ENCODE measurements around the gene GPATCH2L.

The GPATCH2L gene

DNA sequence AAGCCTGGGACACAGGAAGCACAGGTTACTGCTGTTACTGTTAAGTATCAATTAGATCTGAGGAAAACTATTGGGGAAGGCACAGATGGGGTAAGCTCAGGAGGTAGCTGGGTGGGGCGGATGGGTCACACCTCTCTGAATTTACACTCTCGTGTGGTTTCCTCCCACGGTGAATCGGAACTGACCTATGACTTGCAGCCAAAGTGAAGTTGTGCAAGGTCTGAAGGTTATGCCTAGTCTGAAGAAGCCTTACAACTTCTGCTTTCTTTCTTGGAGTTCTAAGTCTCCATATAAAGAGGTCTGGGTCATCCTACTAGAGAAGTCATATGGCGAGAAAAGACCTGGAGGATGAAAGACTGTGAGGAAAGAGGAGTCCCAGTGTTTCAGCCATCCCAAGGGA, 25.6 kb upstream of the GPATCH2L start:
- H3K27me3 ChIP-seq (replicated peaks in 2 of 5; ENCODE audit: control insufficient read depth in 4 of 5, insufficient read depth in 5 of 5, low read length in 4 of 5): peaks cover 0 to 22% (median 9%) of the 10 kb centered on the region in 5 experiments
- 84% methylated on average over 5 of the region's 5 CpGs for WGBS (ENCODE audit: insufficient coverage)
- CTCF ChIA-PET: no interaction called here

GRCh38 chr14:76129851-76130576, 21.7 kb upstream of the GPATCH2L start:
- no peak for DNase-seq
- Histone ChIP-seq H3K27me3 (replicated peaks in 2 of 5; ENCODE audit: control insufficient read depth in 4 of 5, insufficient read depth in 5 of 5, low read length in 4 of 5) (peaks cover 6 to 57% (median 13%) of the 10 kb centered on the region in 5 experiments), H3K9me3 (ENCODE audit: control extremely low read depth in 1 of 5, control insufficient read depth in 4 of 5, insufficient read depth in 2 of 5, low read depth in 1 of 5, low read length in 4 of 5) (peaks cover 0 to 4% (median 0%) of the 10 kb centered on the region in 5 experiments), H3K36me3 (ENCODE audit: control insufficient read depth in 4 of 4, insufficient read depth in 4 of 4, low read length in 3 of 4) (no peaks in the 10 kb centered on the region), H3K4me3 (ENCODE audit: control insufficient read depth in 1 of 7, extremely low read depth in 1 of 7, insufficient read depth in 4 of 7, low read depth in 2 of 7, low read length in 6 of 7) (no peak overlapping the region), H3K27ac (ENCODE audit: insufficient read depth in 1 of 2, low read depth in 1 of 2, low read length in 2 of 2, poor library complexity in 1 of 2, severe bottlenecking in 2 of 2) (no peak overlapping the region), H3K4me1 (ENCODE audit: control extremely low read depth in 1 of 4, control insufficient read depth in 4 of 4, insufficient read depth in 4 of 4, low read length in 3 of 4) (no peaks in the 10 kb centered on the region)
- POLR2A ChIA-PET: no interaction called here
- 100% methylated on average over 1 of the region's 3 CpGs for WGBS (ENCODE audit: insufficient coverage)
- CTCF ChIA-PET: no interaction called here

More for the DNA sequence above, 25.6 kb upstream of the GPATCH2L start:
- no peak for DNase-seq
- Histone ChIP-seq H3K4me1 (ENCODE audit: control extremely low read depth in 1 of 4, control insufficient read depth in 4 of 4, insufficient read depth in 4 of 4, low read length in 3 of 4) (no peaks in the 10 kb centered on the region), H3K36me3 (ENCODE audit: control insufficient read depth in 4 of 4, insufficient read depth in 4 of 4, low read length in 3 of 4) (no peaks in the 10 kb centered on the region), H3K9me3 (ENCODE audit: control extremely low read depth in 1 of 5, control insufficient read depth in 4 of 5, insufficient read depth in 2 of 5, low read depth in 1 of 5, low read length in 4 of 5) (peaks cover 0 to 4% (median 0%) of the 10 kb centered on the region in 5 experiments), H3K27ac (ENCODE audit: insufficient read depth in 1 of 2, low read depth in 1 of 2, low read length in 2 of 2, poor library complexity in 1 of 2, severe bottlenecking in 2 of 2) (no peak overlapping the region), H3K4me3 (ENCODE audit: control insufficient read depth in 1 of 7, extremely low read depth in 1 of 7, insufficient read depth in 4 of 7, low read depth in 2 of 7, low read length in 6 of 7) (no peak overlapping the region)
- POLR2A ChIA-PET: no interaction called here

DNA sequence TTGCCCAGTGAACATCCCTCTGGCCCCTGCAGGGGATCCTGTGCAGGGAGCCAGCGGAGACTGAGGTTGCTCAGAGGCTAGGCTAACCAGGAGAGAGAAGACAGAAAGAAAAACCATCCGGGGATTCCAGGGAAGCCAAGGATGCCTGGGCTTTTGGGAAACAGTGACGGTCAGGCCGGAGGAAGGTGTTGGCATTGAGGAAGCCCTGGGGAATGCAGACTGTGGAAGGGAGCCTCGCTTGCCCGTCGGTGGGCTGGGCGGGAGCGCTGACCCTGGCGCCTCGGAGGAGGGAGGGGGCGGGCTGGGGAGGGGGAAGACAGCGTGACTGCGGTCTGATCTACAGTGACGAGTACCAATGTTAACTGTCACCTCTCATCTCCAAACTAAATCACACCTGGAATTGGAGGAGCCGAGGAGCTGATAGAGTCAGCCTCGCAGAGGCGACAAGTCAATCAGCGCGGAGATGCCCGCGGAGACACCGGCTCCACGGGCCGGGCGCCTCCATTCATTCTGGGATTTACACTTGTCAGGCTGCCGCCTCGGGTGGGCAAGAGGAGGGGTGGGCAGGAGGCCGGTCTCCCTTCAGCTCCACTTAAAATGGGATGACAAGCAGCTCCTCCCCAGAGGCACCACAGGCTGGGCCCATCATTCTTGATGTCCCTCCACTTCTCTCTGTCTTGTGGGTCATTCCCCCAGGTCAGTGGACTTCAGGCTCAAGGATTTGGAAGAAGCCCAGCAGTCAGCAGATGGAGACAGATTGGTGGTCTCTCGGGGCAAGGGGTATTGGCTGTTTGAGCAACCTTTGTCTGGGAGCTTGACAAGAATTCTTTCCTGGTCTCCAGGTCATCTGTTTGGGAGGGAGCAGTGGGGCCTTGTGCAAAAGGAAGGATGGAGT, 20.4 kb upstream of the GPATCH2L start:
- 19% methylated on average over 18 of the region's 30 CpGs for WGBS (ENCODE audit: insufficient coverage)
- Histone ChIP-seq H3K27me3 (replicated peaks in 2 of 5; ENCODE audit: control insufficient read depth in 4 of 5, insufficient read depth in 5 of 5, low read length in 4 of 5) (peaks cover 6 to 68% (median 20%) of the 10 kb centered on the region in 5 experiments), H3K4me3 (ENCODE audit: control insufficient read depth in 1 of 7, extremely low read depth in 1 of 7, insufficient read depth in 4 of 7, low read depth in 2 of 7, low read length in 6 of 7) (no peak overlapping the region), H3K4me1 (ENCODE audit: control extremely low read depth in 1 of 4, control insufficient read depth in 4 of 4, insufficient read depth in 4 of 4, low read length in 3 of 4) (no peaks in the 10 kb centered on the region), H3K36me3 (ENCODE audit: control insufficient read depth in 4 of 4, insufficient read depth in 4 of 4, low read length in 3 of 4) (no peaks in the 10 kb centered on the region), H3K27ac (ENCODE audit: insufficient read depth in 1 of 2, low read depth in 1 of 2, low read length in 2 of 2, poor library complexity in 1 of 2, severe bottlenecking in 2 of 2) (no peak overlapping the region), H3K9me3 (ENCODE audit: control extremely low read depth in 1 of 5, control insufficient read depth in 4 of 5, insufficient read depth in 2 of 5, low read depth in 1 of 5, low read length in 4 of 5) (peaks cover 0 to 4% (median 0%) of the 10 kb centered on the region in 5 experiments)
- ChIA-PET POLR2A (no interaction called here), CTCF (no interaction called here)
- no peak for DNase-seq

- CTCF ChIA-PET: no interaction called here
- no peaks in the 10 kb centered on the region for H3K36me3 ChIP-seq (ENCODE audit: control insufficient read depth in 4 of 4, insufficient read depth in 4 of 4, low read length in 3 of 4)
- POLR2A ChIA-PET: no interaction called here
- H3K27ac ChIP-seq (ENCODE audit: insufficient read depth in 1 of 2, low read depth in 1 of 2, low read length in 2 of 2, poor library complexity in 1 of 2, severe bottlenecking in 2 of 2): no peak overlapping the region
- H3K27me3 ChIP-seq (replicated peaks in 2 of 5; ENCODE audit: control insufficient read depth in 4 of 5, insufficient read depth in 5 of 5, low read length in 4 of 5): peaks cover 11 to 82% (median 28%) of the 10 kb centered on the region in 5 experiments
- H3K4me3 ChIP-seq (ENCODE audit: control insufficient read depth in 1 of 7, extremely low read depth in 1 of 7, insufficient read depth in 4 of 7, low read depth in 2 of 7, low read length in 6 of 7): no peak overlapping the region
- peak; percentile 30 to 71 (median 64) for DNase-seq
- WGBS (ENCODE audit: insufficient coverage): 28% methylated on average over 4 of the region's 4 CpGs
- no peaks in the 10 kb centered on the region for H3K4me1 ChIP-seq (ENCODE audit: control extremely low read depth in 1 of 4, control insufficient read depth in 4 of 4, insufficient read depth in 4 of 4, low read length in 3 of 4)
- peaks cover 0 to 2% (median 0%) of the 10 kb centered on the region in 5 experiments for H3K9me3 ChIP-seq (ENCODE audit: control extremely low read depth in 1 of 5, control insufficient read depth in 4 of 5, insufficient read depth in 2 of 5, low read depth in 1 of 5, low read length in 4 of 5)
Measured at GRCh38 chr14:76133103-76133502, 18.6 kb upstream of the GPATCH2L start.

DNA sequence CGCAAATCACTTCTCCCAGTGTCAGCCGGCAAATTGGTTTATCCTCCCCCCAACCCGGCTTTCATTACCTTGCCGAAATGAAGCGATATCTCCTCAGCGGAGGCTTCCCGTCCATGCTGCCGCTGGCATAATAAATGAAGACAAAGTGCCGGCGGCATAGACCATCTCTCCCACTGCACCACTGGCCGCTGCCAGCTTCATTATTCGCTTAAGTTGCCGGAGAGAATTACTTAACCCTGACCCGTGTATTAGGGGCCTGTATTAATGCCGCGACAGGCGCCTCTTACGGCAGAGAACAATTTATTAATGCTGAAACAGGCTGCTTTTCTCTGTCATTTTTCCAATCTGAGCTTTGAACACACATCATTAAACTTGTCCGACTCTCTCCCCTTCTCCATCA, 17.5 kb upstream of the GPATCH2L start:
- peaks cover 11 to 91% (median 32%) of the 10 kb centered on the region in 5 experiments for H3K27me3 ChIP-seq (replicated peaks in 2 of 5; ENCODE audit: control insufficient read depth in 4 of 5, insufficient read depth in 5 of 5, low read length in 4 of 5)
- 94% methylated on average over 19 of the region's 19 CpGs for WGBS (ENCODE audit: insufficient coverage)
- POLR2A ChIA-PET: no interaction called here
- CTCF ChIA-PET: no interaction called here
- peaks cover 0 to 2% (median 0%) of the 10 kb centered on the region in 5 experiments for H3K9me3 ChIP-seq (ENCODE audit: control extremely low read depth in 1 of 5, control insufficient read depth in 4 of 5, insufficient read depth in 2 of 5, low read depth in 1 of 5, low read length in 4 of 5)
- no peak overlapping the region for H3K27ac ChIP-seq (ENCODE audit: insufficient read depth in 1 of 2, low read depth in 1 of 2, low read length in 2 of 2, poor library complexity in 1 of 2, severe bottlenecking in 2 of 2)
- H3K36me3 ChIP-seq (ENCODE audit: control insufficient read depth in 4 of 4, insufficient read depth in 4 of 4, low read length in 3 of 4): no peaks in the 10 kb centered on the region
- DNase-seq: no peak
- H3K4me1 ChIP-seq (ENCODE audit: control extremely low read depth in 1 of 4, control insufficient read depth in 4 of 4, insufficient read depth in 4 of 4, low read length in 3 of 4): peaks cover 0 to 10% (median 7%) of the 10 kb centered on the region in 4 experiments
- H3K4me3 ChIP-seq (ENCODE audit: control insufficient read depth in 1 of 7, extremely low read depth in 1 of 7, insufficient read depth in 4 of 7, low read depth in 2 of 7, low read length in 6 of 7): no peak overlapping the region

DNA sequence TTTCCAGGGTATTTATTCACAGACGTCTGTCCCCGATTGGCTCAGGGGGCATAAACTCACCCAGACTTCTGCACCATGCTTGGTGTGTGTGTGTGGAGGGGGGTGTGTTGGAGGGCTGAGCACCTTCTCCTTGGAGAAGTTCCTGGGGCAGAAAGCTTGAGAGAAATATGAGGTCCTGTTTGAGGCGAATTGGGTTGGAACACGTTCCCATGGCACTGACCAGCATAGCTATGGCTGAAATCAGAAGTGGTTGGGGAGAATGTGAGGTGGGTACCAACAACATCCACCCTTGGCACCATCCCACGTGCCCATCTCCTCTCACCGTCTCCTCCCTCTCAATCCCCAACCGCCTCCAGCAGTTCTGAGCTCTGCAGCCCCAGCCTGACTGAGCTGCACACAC, 16.0 kb upstream of the GPATCH2L start:
- CTCF ChIA-PET: no interaction called here
- H3K27ac ChIP-seq (ENCODE audit: insufficient read depth in 1 of 2, low read depth in 1 of 2, low read length in 2 of 2, poor library complexity in 1 of 2, severe bottlenecking in 2 of 2): no peak overlapping the region
- H3K36me3 ChIP-seq (ENCODE audit: control insufficient read depth in 4 of 4, insufficient read depth in 4 of 4, low read length in 3 of 4): no peaks in the 10 kb centered on the region
- DNase-seq: no peak
- H3K4me1 ChIP-seq (ENCODE audit: control extremely low read depth in 1 of 4, control insufficient read depth in 4 of 4, insufficient read depth in 4 of 4, low read length in 3 of 4): peaks cover 0 to 10% (median 8%) of the 10 kb centered on the region in 4 experiments
- H3K9me3 ChIP-seq (ENCODE audit: control extremely low read depth in 1 of 5, control insufficient read depth in 4 of 5, insufficient read depth in 2 of 5, low read depth in 1 of 5, low read length in 4 of 5): peaks cover 0 to 2% (median 0%) of the 10 kb centered on the region in 5 experiments
- peaks cover 24 to 95% (median 37%) of the 10 kb centered on the region in 5 experiments for H3K27me3 ChIP-seq (replicated peaks in 2 of 5; ENCODE audit: control insufficient read depth in 4 of 5, insufficient read depth in 5 of 5, low read length in 4 of 5)
- H3K4me3 ChIP-seq (ENCODE audit: control insufficient read depth in 1 of 7, extremely low read depth in 1 of 7, insufficient read depth in 4 of 7, low read depth in 2 of 7, low read length in 6 of 7): no peak overlapping the region
- POLR2A ChIA-PET: no interaction called here
- 90% methylated on average over 2 of the region's 7 CpGs for WGBS (ENCODE audit: insufficient coverage)

Measured in common myeloid progenitor, CD34-positive (primary cell).